Measurements from ENCODE around the gene RGL4.

The RGL4 gene

GRCh38 chr22:23691748-23692423 lies 1.1 kb downstream of the RGL4 start:
- no peaks in the 10 kb centered on the region for H3K9me3 ChIP-seq (ENCODE audit: severe bottlenecking)
- no peak for DNase-seq
- H3K27me3 ChIP-seq (ENCODE audit: insufficient read depth, low read depth, severe bottlenecking) = no peaks in the 10 kb centered on the region
- no peak for TF ChIP-seq CTCF (IDR thresholded peaks at IDR 0.05; ENCODE audit: low read depth, low read length)
- no peak overlapping the region for H3K27ac ChIP-seq
- H3K36me3 ChIP-seq = peaks cover 40% of the 10 kb centered on the region
- H3K4me3 ChIP-seq (ENCODE audit: low read depth, low read length) = no peak overlapping the region

GRCh38 chr22:23692598-23693291 lies 1.9 kb downstream of the RGL4 start:
- Histone ChIP-seq H3K9me3 (ENCODE audit: severe bottlenecking) (no peaks in the 10 kb centered on the region), H3K4me3 (ENCODE audit: low read depth, low read length) (no peak overlapping the region), H3K27me3 (ENCODE audit: insufficient read depth, low read depth, severe bottlenecking) (no peaks in the 10 kb centered on the region), H3K36me3 (peaks cover 40% of the 10 kb centered on the region), H3K27ac (no peak overlapping the region)
- TF ChIP-seq CTCF (IDR thresholded peaks at IDR 0.05; ENCODE audit: low read depth, low read length) = no peak
- no peak for DNase-seq

- TF ChIP-seq CTCF (IDR thresholded peaks at IDR 0.05; ENCODE audit: low read depth, low read length) = no peak
- DNase-seq = no peak
- peaks cover 44% of the 10 kb centered on the region for H3K36me3 ChIP-seq
- no peak overlapping the region for H3K4me3 ChIP-seq (ENCODE audit: low read depth, low read length)
- H3K9me3 ChIP-seq (ENCODE audit: severe bottlenecking) = no peaks in the 10 kb centered on the region
- H3K27me3 ChIP-seq (ENCODE audit: insufficient read depth, low read depth, severe bottlenecking) = no peaks in the 10 kb centered on the region
- no peak overlapping the region for H3K27ac ChIP-seq
These were observed 3.3 kb downstream of the RGL4 start for GRCh38 chr22:23693979-23694680.

GRCh38 chr22:23695141-23695540 lies 4.3 kb downstream of the RGL4 start:
- no peaks in the 10 kb centered on the region for H3K27me3 ChIP-seq (ENCODE audit: insufficient read depth, low read depth, severe bottlenecking)
- H3K36me3 ChIP-seq = peaks cover 46% of the 10 kb centered on the region
- H3K9me3 ChIP-seq (ENCODE audit: severe bottlenecking) = no peaks in the 10 kb centered on the region
- DNase-seq = no peak
- H3K27ac ChIP-seq = no peak overlapping the region
- H3K4me3 ChIP-seq (ENCODE audit: low read depth, low read length) = no peak overlapping the region
- TF ChIP-seq CTCF (IDR thresholded peaks at IDR 0.05; ENCODE audit: low read depth, low read length) = no peak

- Histone ChIP-seq H3K9me3 (ENCODE audit: severe bottlenecking) (no peaks in the 10 kb centered on the region), H3K27ac (no peak overlapping the region), H3K4me3 (ENCODE audit: low read depth, low read length) (no peak overlapping the region), H3K36me3 (peaks cover 48% of the 10 kb centered on the region), H3K27me3 (ENCODE audit: insufficient read depth, low read depth, severe bottlenecking) (no peaks in the 10 kb centered on the region)
- TF ChIP-seq CTCF (IDR thresholded peaks at IDR 0.05; ENCODE audit: low read depth, low read length) = no peak
- DNase-seq = no peak
These were observed 4.9 kb downstream of the RGL4 start for GRCh38 chr22:23695571-23696325.
